Sigmoid colon (tissue), 7 donors: ENCODE results near the gene FAM107A. TPM values are rescaled to one million over a fixed set of nuclear protein-coding genes. Genes with fewer than 3 reads are reported as not detected.
"Not testable (repeated sequence)": the region's sequence is repeated elsewhere in the genome, so short reads cannot be mapped to it uniquely, and the experiment has no call there.

Experiments used
- DNase-seq: peaks from one replicate; pipeline ENCODE4 v3.0.0-alpha.2; 2019
- H3K27ac ChIP-seq, 4 donors: fragments of 200-600 bp; sonication (generic); one replicate each; pipeline ENCODE4 v1.5.1; 2016 to 2019; ENCODE audit warnings: mild to moderate bottlenecking in 1 of 4
- H3K27me3 ChIP-seq, 3 donors: fragments of 200-600 bp; sonication (generic); one replicate each; pipeline ENCODE4 v1.5.1; 2019; ENCODE audit warnings: mild to moderate bottlenecking in 1 of 3
- H3K36me3 ChIP-seq, 4 donors: fragments of 200-600 bp; sonication (generic); one replicate each; pipeline ENCODE4 v1.5.1; 2016 to 2019
- H3K4me1 ChIP-seq, 4 donors: fragments of 200-600 bp; sonication (generic); one replicate each; pipeline ENCODE4 v1.5.1; 2017 to 2019
- H3K4me3 ChIP-seq, 4 donors: fragments of 200-600 bp; sonication (generic); one replicate each; pipeline ENCODE4 v1.5.1; 2017 to 2019; ENCODE audit warnings: mild to moderate bottlenecking in 2 of 4, moderate library complexity in 1 of 4
- H3K9me3 ChIP-seq, 4 donors: fragments of 200-600 bp in 3 of 4; sonication (generic) in 3 of 4; one replicate each; pipeline versions ENCODE4 v1.5.1 to v1.6.1; 2013 to 2019
- CTCF ChIP-seq, 4 experiments: fragments of 450-650 bp in 3 of 4; fragments of 200-600 bp in 1 of 4; IDR thresholded peaks; one replicate each; pipeline ENCODE4 v1.5.1; 2016 to 2019; ENCODE audit warnings: antibody characterized with exemption in 4 of 4, mild to moderate bottlenecking in 3 of 4, moderate library complexity in 2 of 4
- EP300 ChIP-seq, 4 donors: sonication (generic); formaldehyde crosslinking; IDR thresholded peaks; one replicate each; pipeline ENCODE4 v1.6.1; 2017; ENCODE audit warnings: antibody characterized with exemption in 4 of 4
- POLR2A ChIP-seq, 2 donors: fragments of 450-650 bp; IDR thresholded peaks; one replicate each; pipeline ENCODE4 v1.6.1; 2016; ENCODE audit warnings: antibody characterized with exemption in 2 of 2, mild to moderate bottlenecking in 2 of 2, moderate library complexity in 2 of 2
- POLR2AphosphoS5 ChIP-seq, 4 donors: sonication (generic); formaldehyde crosslinking; IDR thresholded peaks; one replicate each; pipeline ENCODE4 v1.6.1; 2017; ENCODE audit warnings: antibody characterized with exemption in 4 of 4
- WGBS, 2 donors: extraction: QIAGEN DNeasy Blood & Tissue Kit; methylation state at CpG; one replicate each; pipeline ENCODE4 v1.1.7; 2013; 5-methylcytosine and 5-hydroxymethylcytosine counted together
- intact Hi-C: fragments of 100-400 bp; cut with DNase I; formaldehyde crosslinking; loops from one replicate; pipeline ENCODE4 v1.15.1; 2023
- polyA plus RNA-seq, 3 donors: library from polyadenylated mRNA; stranded (reverse); fragments of 200-250 nt; gene quantifications; one replicate each; pipeline ENCODE4 v1.2.3, GENCODE V29; 2013
- total RNA-seq, 4 donors: library from RNA; depleted of rRNA; stranded (reverse); fragments of >200 nt; gene quantifications; one replicate each; pipeline ENCODE4 v1.1.0, GENCODE V29; 2016
- donor health status: healthy with polysubstance abuse.
- donor health status: Bipolar disorder and iron deficiency.
- donor health status: healthy.

The FAM107A gene
- total and polyA plus RNA-seq, 7 donors, result 10.9 to 56.7 (median 32.7) TPM

DNA sequence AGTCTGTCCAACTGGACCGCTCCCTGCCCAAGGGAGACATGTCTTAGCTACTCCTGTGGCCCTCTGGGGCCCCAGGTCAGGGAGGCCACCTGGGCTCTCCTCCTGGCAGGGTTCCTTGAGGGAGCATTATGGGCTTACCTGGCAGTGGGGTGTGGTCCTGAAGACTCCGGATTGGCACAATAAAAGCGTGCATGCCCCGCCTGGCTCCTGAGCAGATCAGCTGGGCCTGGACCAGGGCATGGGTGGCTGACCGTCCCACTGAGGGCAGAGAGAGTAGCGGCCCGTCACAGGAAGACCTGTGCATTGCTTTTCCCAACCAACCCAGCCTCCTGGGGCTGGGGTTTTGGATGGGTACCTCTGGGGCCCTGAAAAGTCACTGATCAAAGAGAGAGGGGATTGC, 45.6 kb downstream of the FAM107A start:
- no peak for DNase-seq
- H3K4me3 ChIP-seq, result no peak overlapping the region
- no peaks in the 10 kb centered on the region for H3K9me3 ChIP-seq
- TF ChIP-seq EP300 (IDR thresholded peaks at IDR 0.05) (no peak), POLR2A (IDR thresholded peaks at IDR 0.05) (no peak), POLR2AphosphoS5 (IDR thresholded peaks at IDR 0.05) (no peak), CTCF (IDR thresholded peaks at IDR 0.05) (no peak)
- no peaks in the 10 kb centered on the region for H3K27me3 ChIP-seq
- 46 to 83% methylated on average over 7 of the region's 7 CpGs for WGBS, 2 donors
- peaks cover 0 to 30% (median 25%) of the 10 kb centered on the region in 4 donors for H3K4me1 ChIP-seq
- no peak overlapping the region for H3K27ac ChIP-seq
- intact Hi-C loops, result loop anchor here (5.0 kb wide), 1 partner anchor 224 kb away; the partner anchor contains the start of genes HTD2 and RPP14
- H3K36me3 ChIP-seq, result peaks cover 9 to 76% (median 21%) of the 10 kb centered on the region in 4 donors

- WGBS, 2 donors, result 91 to 92% methylated on average over 18 of the region's 18 CpGs
- Histone ChIP-seq H3K4me3 (no peak overlapping the region), H3K27me3 (no peaks in the 10 kb centered on the region), H3K4me1 (peaks cover 0 to 18% (median 13%) of the 10 kb centered on the region in 4 donors), H3K9me3 (no peaks in the 10 kb centered on the region), H3K27ac (no peak overlapping the region), H3K36me3 (peaks cover 9 to 87% (median 21%) of the 10 kb centered on the region in 4 donors)
- intact Hi-C loops, result loop anchor here (5.0 kb wide), 1 partner anchor 223 kb away; the partner anchor contains the start of genes HTD2 and RPP14
- no peak for TF ChIP-seq POLR2AphosphoS5 (IDR thresholded peaks at IDR 0.05)
- no peak for TF ChIP-seq POLR2A (IDR thresholded peaks at IDR 0.05)
- TF ChIP-seq CTCF (IDR thresholded peaks at IDR 0.05), result no peak
- TF ChIP-seq EP300 (IDR thresholded peaks at IDR 0.05), result no peak
- no peak for DNase-seq
Observed at GRCh38 chr3:58530354-58530865, 46.8 kb downstream of the FAM107A start.

DNA sequence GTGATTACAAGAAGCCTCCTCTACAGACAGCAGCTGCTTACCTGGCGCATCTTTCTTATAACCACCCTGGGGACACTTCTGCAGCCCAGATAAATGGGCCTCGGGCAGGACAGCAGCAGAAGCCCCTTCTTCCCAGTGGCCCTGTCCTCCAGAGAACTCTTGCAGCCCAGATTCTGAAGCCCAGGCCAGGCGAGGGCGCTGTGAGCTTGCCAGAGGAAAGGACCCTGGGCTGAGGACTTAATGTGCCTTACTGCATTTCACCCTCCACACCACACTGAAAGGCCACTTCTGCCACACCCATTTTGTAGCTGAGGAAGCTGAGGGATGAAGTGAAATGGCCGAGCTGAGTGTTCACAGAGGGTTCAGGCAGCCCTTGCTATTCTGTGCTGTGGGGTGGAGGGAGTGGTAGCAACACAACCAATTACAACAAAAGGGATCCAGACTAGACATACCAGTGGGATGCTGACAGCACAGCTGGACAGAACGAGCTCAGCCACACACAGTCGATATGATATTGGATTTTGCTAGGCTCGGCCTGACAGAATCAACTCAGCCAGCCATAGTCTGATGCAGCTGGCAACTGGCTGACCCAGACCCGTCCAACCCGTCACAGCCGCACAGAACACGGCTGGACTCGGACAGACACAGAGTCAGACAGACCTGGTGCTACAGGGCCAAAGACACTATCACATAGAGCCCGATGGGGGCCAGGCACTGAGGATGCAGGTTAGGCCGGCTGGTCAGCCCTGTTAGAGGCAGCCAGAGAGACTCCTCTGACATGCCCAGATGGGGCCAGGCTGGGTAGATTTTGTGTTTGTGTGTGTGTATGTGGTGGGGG, 47.5 kb downstream of the FAM107A start:
- peaks cover 11 to 89% (median 21%) of the 10 kb centered on the region in 4 donors for H3K36me3 ChIP-seq
- H3K27me3 ChIP-seq, result no peaks in the 10 kb centered on the region
- H3K4me1 ChIP-seq, result peaks cover 0 to 18% (median 11%) of the 10 kb centered on the region in 4 donors
- no peak overlapping the region for H3K4me3 ChIP-seq
- TF ChIP-seq POLR2AphosphoS5 (IDR thresholded peaks at IDR 0.05), result no peak
- TF ChIP-seq EP300 (IDR thresholded peaks at IDR 0.05), result no peak
- intact Hi-C loops, result loop anchor here (5.0 kb wide), 1 partner anchor 222 kb away; the partner anchor contains the start of genes HTD2 and RPP14
- H3K27ac ChIP-seq, result no peak overlapping the region
- 89% methylated on average over 15 of the region's 15 CpGs for WGBS, 2 donors
- H3K9me3 ChIP-seq, result no peaks in the 10 kb centered on the region
- DNase-seq, result no peak

GRCh38 chr3:58528629-58529028, 48.6 kb downstream of the FAM107A start:
- no peak overlapping the region for H3K4me3 ChIP-seq
- H3K27me3 ChIP-seq, result no peaks in the 10 kb centered on the region
- TF ChIP-seq POLR2AphosphoS5 (IDR thresholded peaks at IDR 0.05) (no peak), POLR2A (IDR thresholded peaks at IDR 0.05) (no peak), EP300 (IDR thresholded peaks at IDR 0.05) (no peak), CTCF (IDR thresholded peaks at IDR 0.05) (no peak)
- intact Hi-C loops, result no loop called here
- H3K4me1 ChIP-seq, result peaks cover 0 to 18% (median 11%) of the 10 kb centered on the region in 4 donors
- no peak overlapping the region for H3K27ac ChIP-seq
- no peak for DNase-seq
- peaks cover 4 to 90% (median 21%) of the 10 kb centered on the region in 4 donors for H3K36me3 ChIP-seq
- WGBS, 2 donors, result 36 to 51% methylated on average over 6 of the region's 6 CpGs
- H3K9me3 ChIP-seq, result no peaks in the 10 kb centered on the region

DNA sequence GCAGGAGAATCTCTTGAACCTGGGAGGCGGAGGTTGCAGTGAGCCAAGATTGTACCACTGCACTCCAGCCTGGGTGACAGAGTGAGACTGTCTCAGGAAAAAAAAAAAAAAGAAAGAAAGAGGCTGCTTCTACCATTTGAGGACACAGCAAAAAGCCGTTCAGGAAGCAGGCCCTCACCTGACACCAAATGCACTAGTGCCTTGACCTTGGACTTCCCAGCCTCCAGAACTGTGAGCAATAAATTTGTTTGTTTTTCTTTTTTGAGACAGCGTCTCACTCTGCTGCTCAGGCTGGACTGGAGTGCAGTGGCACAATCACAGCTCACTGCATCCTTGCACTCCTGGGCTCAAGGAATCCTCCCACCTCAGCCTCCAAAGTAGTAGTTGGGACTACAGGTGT, 49.8 kb downstream of the FAM107A start:
- H3K27ac ChIP-seq, intact Hi-C loops, H3K4me1 ChIP-seq, H3K4me3 ChIP-seq, H3K9me3 ChIP-seq, H3K27me3 ChIP-seq, DNase-seq: not testable (repeated sequence)
- WGBS, 2 donors, result 78 to 89% methylated on average over 3 of the region's 3 CpGs
- peaks cover 3 to 93% (median 20%) of the 10 kb centered on the region in 4 donors for H3K36me3 ChIP-seq
